PC-9 (cell line): ENCODE data around the gene FOXP1.

Experiments used
- EZH2 ChIP-seq: fragments of 200-600 bp; sonication (generic); IDR thresholded peaks from 2 replicates; pipeline ENCODE4 v1.8.0; 2017; ENCODE audit warnings: antibody characterized with exemption, low read depth
- TF ChIP-seq, protein P1 (sequence below): fragments of 200-600 bp; sonication (generic); conservative IDR thresholded peaks from 2 replicates; pipeline ENCODE4 v1.6.1; 2017; ENCODE audit warnings: mixed run types, antibody characterized with exemption, mild to moderate bottlenecking, moderate library complexity

DNA sequence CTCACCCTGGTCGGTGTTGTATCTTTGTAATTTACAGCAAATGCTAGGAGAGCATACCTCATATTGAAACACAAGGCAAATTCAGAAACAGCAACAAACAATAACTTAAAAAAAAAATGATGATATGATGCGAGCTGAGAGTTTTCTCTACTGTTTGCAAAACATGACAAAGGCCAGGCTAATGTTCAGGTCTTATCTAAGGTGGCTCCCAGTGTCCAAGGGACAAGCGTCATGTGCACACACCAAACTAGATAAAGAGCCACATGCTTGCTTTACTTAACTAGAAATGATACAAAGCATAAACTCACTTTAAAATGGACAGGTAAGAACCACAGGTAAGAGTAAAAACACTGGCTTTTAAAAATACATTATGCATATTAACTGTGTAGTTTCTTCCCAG is 375.9 kb downstream of the FOXP1 start:
- TF ChIP-seq, protein P1, sequence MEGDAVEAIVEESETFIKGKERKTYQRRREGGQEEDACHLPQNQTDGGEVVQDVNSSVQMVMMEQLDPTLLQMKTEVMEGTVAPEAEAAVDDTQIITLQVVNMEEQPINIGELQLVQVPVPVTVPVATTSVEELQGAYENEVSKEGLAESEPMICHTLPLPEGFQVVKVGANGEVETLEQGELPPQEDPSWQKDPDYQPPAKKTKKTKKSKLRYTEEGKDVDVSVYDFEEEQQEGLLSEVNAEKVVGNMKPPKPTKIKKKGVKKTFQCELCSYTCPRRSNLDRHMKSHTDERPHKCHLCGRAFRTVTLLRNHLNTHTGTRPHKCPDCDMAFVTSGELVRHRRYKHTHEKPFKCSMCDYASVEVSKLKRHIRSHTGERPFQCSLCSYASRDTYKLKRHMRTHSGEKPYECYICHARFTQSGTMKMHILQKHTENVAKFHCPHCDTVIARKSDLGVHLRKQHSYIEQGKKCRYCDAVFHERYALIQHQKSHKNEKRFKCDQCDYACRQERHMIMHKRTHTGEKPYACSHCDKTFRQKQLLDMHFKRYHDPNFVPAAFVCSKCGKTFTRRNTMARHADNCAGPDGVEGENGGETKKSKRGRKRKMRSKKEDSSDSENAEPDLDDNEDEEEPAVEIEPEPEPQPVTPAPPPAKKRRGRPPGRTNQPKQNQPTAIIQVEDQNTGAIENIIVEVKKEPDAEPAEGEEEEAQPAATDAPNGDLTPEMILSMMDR: no peak
- no peak for TF ChIP-seq EZH2
